Psoas muscle (tissue), 8 donors: ENCODE results near the gene ADRA2B. TPM values are rescaled to one million over a fixed set of nuclear protein-coding genes. Genes with fewer than 3 reads are reported as not detected.

Experiments
- ATAC-seq, 4 donors: fragments of 200-7000 bp; cut with Tn5 transposase; one replicate each; pipeline ENCODE4 v1.9.1; 2020; ENCODE audit warnings: moderate library complexity in 3 of 4, mild to moderate bottlenecking in 2 of 4
- DNase-seq, 2 donors: peaks; one replicate each; pipeline ENCODE4 v3.0.0-alpha.2; 2020
- H3K27ac ChIP-seq: fragments of 200-600 bp; one replicate; pipeline ENCODE4 v1.8.0; 2022
- H3K27me3 ChIP-seq, 3 donors: fragments of 200-600 bp in 1 of 3; one replicate each; pipeline versions ENCODE4 v1.6.1 to v1.8.0; 2013 to 2022; ENCODE audit warnings: low read length in 2 of 3, mild to moderate bottlenecking in 2 of 3, moderate library complexity in 1 of 3; ENCODE audit not compliant: insufficient read depth in 3 of 3
- H3K36me3 ChIP-seq, 2 donors: fragments of 200-600 bp in 1 of 2; one replicate each; pipeline versions ENCODE4 v1.6.1 to v1.8.0; 2013 to 2022; ENCODE audit warnings: low read depth in 1 of 2, mild to moderate bottlenecking in 1 of 2, moderate library complexity in 1 of 2; ENCODE audit not compliant: insufficient read depth in 1 of 2
- H3K4me1 ChIP-seq: fragments of 200-600 bp; one replicate; pipeline ENCODE4 v1.8.0; 2022
- H3K4me3 ChIP-seq: fragments of 200-600 bp; one replicate; pipeline ENCODE4 v1.8.0; 2022; ENCODE audit warnings: mild to moderate bottlenecking
- H3K9me3 ChIP-seq: fragments of 200-600 bp; one replicate; pipeline ENCODE4 v1.8.0; 2022
- WGBS, 3 donors: extraction: QIAGEN DNeasy Blood & Tissue Kit; methylation state at CpG; one replicate each; pipeline versions ENCODE4 v1.1.6 to v1.1.7; 2013; 5-methylcytosine and 5-hydroxymethylcytosine counted together
- intact Hi-C, 2 donors: fragments of 100-400 bp; cut with DNase I; formaldehyde crosslinking; loops; one replicate each; pipeline versions ENCODE4 v1.11.0 to v1.14.2; 2022
- polyA plus RNA-seq, 3 donors: library from polyadenylated mRNA; stranded (reverse); fragments of 200-250 nt; gene quantifications; one replicate each; pipeline ENCODE4 v1.2.3, GENCODE V29; 2013
- total RNA-seq, 4 donors: library from RNA; stranded (reverse); fragmentation: NEBNext Ultra II Directional in 2 of 4; extraction: Animal tissue kit (Norgen Biotek cat#: 25700) in 2 of 4; gene quantifications; one replicate each; pipeline versions ENCODE4 v1.2.1 to v1.2.4, GENCODE V29; 2021 to 2023
- TF ChIP-seq, protein P1 (sequence below): fragments of 200-600 bp; IDR thresholded peaks from one replicate; pipeline ENCODE4 v1.8.0; 2022; ENCODE audit warnings: antibody characterized with exemption
- donor health status: healthy with polysubstance abuse.
- donor health status: DM: no; HTN: no; CAD: no; lungs with moderate emphysema.
- donor health status: Bipolar disorder and iron deficiency.
- donor health status: healthy.
- donor health status: DM: yes; HTN: yes; CAD: no.
- donor health status: DM: no; HTN: no; CAD: no.
- donor health status: DM: no; HTN: no; CAD: no.
- donor health status: DM: yes; HTN: yes; CAD: no.

ADRA2B gene
- total and polyA plus RNA-seq, 7 donors: 1.6 to 5.3 (median 2.1) TPM

DNA sequence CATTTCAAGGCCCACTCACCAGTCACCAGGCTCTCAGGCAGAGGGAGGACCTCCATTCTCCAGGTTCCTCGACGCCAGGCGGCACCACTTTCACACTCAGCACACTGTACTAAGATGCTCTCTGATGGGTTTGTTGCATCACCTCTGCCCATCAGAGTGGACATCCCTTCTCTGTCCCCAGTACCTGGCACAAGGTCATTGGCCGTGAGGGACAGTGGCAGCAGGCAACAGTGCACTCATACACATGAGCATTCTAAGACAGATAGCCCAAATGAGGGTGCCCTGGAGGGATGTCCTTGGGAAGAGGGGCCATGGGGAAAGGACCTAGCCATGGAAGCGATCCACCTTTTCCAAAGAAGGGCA is 3.0 kb upstream of the ADRA2B start:
- Histone ChIP-seq H3K4me1 (peaks cover 6% of the 10 kb centered on the region), H3K27ac (no peak overlapping the region), H3K4me3 (no peak overlapping the region), H3K9me3 (no peaks in the 10 kb centered on the region), H3K36me3 (no peaks in the 10 kb centered on the region), H3K27me3 (peaks cover 0 to 23% (median 0%) of the 10 kb centered on the region in 3 donors)
- ATAC-seq (no peak), DNase-seq (no peak)
- TF ChIP-seq, protein P1, sequence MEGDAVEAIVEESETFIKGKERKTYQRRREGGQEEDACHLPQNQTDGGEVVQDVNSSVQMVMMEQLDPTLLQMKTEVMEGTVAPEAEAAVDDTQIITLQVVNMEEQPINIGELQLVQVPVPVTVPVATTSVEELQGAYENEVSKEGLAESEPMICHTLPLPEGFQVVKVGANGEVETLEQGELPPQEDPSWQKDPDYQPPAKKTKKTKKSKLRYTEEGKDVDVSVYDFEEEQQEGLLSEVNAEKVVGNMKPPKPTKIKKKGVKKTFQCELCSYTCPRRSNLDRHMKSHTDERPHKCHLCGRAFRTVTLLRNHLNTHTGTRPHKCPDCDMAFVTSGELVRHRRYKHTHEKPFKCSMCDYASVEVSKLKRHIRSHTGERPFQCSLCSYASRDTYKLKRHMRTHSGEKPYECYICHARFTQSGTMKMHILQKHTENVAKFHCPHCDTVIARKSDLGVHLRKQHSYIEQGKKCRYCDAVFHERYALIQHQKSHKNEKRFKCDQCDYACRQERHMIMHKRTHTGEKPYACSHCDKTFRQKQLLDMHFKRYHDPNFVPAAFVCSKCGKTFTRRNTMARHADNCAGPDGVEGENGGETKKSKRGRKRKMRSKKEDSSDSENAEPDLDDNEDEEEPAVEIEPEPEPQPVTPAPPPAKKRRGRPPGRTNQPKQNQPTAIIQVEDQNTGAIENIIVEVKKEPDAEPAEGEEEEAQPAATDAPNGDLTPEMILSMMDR: no peak
- intact Hi-C loops: loop anchor here (10.0 kb wide), 1 partner anchor 95 kb away; no protein-coding TSS in a partner anchor
- WGBS, 3 donors: 92 to 94% (median 93%) methylated on average over 5 of the region's 5 CpGs

DNA sequence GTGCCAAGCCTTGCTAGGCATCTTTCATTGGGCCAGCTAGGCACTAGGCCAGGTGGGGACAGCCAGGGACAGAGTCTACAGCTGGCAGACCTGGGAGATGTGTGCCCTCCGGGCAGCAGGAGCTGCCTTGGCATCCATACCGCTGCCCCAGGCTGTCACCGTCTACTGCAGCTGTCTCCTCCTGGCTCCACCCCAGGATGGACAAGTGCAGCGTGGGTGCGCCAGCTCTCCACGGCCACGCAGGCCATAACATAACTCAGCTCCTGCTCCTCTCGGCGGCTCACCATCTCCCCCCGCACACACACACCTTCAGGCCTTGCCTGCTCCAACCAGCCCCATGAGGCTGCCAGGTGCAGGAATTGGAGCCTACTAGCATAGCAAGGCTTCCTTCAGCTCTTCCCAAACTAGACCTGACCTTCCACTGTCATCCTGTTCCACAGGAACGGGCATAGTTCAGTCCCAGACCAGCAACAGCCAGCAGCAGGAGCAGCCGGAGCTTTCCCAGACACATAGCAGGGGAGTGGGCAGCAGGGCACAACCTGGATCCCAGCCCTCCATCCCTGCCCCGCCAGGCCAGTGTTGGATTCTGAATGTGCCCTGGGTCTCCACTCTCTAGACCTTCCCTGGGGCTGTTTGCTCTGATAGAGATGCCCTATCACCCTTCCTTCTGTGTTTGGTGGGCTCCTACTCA is 2.5 kb upstream of the ADRA2B start:
- intact Hi-C loops: loop anchor here (10.0 kb wide), 1 partner anchor 94 kb away; no protein-coding TSS in a partner anchor
- Histone ChIP-seq H3K9me3 (no peaks in the 10 kb centered on the region), H3K4me3 (no peak overlapping the region), H3K27me3 (peaks cover 0 to 23% (median 0%) of the 10 kb centered on the region in 3 donors), H3K27ac (no peak overlapping the region), H3K4me1 (peaks cover 6% of the 10 kb centered on the region), H3K36me3 (no peaks in the 10 kb centered on the region)
- TF ChIP-seq, protein P1: no peak
- DNase-seq (no peak), ATAC-seq (peak; percentile 56 to 83 (median 68))
- 42 to 52% (median 42%) methylated on average over 12 to 13 of the region's 13 CpGs for WGBS, 3 donors

DNA sequence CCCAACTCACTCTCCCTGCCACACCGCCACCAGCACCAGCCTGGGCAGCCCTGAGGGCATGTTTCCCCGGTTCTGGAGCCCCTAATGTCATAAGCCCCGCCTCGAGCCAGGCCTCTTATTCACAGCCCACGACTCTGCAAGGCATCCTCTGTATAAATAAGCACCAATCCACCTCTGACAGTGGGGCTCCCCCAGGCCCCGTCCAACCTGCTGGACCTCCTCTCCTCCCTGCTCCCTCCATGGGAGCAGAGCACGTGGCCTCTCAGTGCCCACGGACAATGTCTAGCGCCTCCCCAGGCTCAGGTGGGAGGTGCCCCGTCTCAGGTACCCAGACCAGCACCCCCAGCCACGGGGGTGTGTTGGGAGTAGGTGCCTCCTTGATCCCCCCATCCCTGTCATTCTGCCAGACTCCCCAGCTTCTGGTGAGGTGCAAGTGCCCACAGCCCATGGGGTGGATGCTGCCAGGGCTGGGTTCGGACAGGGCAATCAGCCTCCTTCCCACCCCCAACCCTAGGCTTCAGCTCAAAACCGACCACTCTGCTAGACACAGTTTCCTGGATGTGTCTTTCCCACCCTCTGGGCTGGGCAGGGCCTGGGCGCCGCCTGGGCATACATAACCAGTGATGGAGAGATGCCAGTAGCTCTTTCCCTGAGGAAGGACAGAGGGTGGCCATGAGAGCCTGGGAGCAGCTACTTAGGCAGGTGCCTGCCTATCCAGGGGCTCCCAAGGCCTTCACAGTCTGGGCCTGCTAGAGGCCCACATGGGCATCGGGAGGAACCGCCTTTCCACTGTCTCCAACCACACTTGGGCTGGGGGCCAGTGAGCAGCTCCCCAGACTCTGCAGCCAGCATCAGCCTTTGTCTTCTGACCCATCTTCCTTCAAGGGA is 1.6 kb upstream of the ADRA2B start:
- no peak overlapping the region for H3K27ac ChIP-seq
- H3K9me3 ChIP-seq: no peaks in the 10 kb centered on the region
- TF ChIP-seq, protein P1: no peak
- H3K36me3 ChIP-seq: no peaks in the 10 kb centered on the region
- WGBS, 3 donors: 39 to 56% (median 43%) methylated on average over 16 to 17 of the region's 17 CpGs
- H3K4me1 ChIP-seq: peaks cover 6% of the 10 kb centered on the region
- H3K4me3 ChIP-seq: no peak overlapping the region
- DNase-seq: no peak
- intact Hi-C loops: loop anchor here (10.0 kb wide), 1 partner anchor 93 kb away; no protein-coding TSS in a partner anchor
- ATAC-seq: peak in 2 of 4 donors; percentile 1 to 12
- H3K27me3 ChIP-seq: peaks cover 0 to 23% (median 0%) of the 10 kb centered on the region in 3 donors

- Histone ChIP-seq H3K27me3 (peaks cover 0 to 23% (median 0%) of the 10 kb centered on the region in 3 donors), H3K27ac (no peak overlapping the region), H3K4me3 (peak overlapping the region; percentile 66), H3K4me1 (peaks cover 6% of the 10 kb centered on the region), H3K9me3 (no peaks in the 10 kb centered on the region), H3K36me3 (no peaks in the 10 kb centered on the region)
- intact Hi-C loops: loop anchor here (10.0 kb wide), 1 partner anchor 92 kb away; no protein-coding TSS in a partner anchor
- peak; percentile 76 to 90 (median 81) for ATAC-seq
- WGBS, 3 donors: 2 to 5% (median 3%) methylated on average over 23 to 62 of the region's 62 CpGs
- DNase-seq: peak; percentile 55 to 67
- TF ChIP-seq, protein P1: peak; percentile 87
Measured at GRCh38 chr2:96116879-96117533, 635 bp upstream of the ADRA2B start.
